ENCODE data around the gene TAS2R30. TPM values are rescaled to one million over a fixed set of nuclear protein-coding genes. Genes with fewer than 3 reads are reported as not detected.

The TAS2R30 gene
- total RNA-seq, 2 experiments from 2014 or later = 0.87 to 1.4 TPM

Other genes with a start within 250 kb of the TAS2R30 start
- gene TAS2R13, start 225.1 kb downstream of the TAS2R30 start, total RNA-seq = under 1 TPM; 0.27 to 0.35 TPM
- gene PRH2, start 205.4 kb downstream of the TAS2R30 start, total RNA-seq = not detected
- gene TAS2R14, start 195.4 kb downstream of the TAS2R30 start, total RNA-seq = 1 to 10 TPM in 1 of 2 experiments, under 1 TPM in 1; 0.94 to 1.1 TPM
- under 1 TPM; 0.30 to 0.53 TPM for gene TAS2R50, start 147.7 kb downstream of the TAS2R30 start, total RNA-seq
- gene TAS2R20, start 136.3 kb downstream of the TAS2R30 start, total RNA-seq = 1 to 10 TPM; 1.2 to 1.4 TPM
- 1 to 10 TPM; 1.2 to 1.6 TPM for gene TAS2R19, start 112.0 kb downstream of the TAS2R30 start, total RNA-seq
- 1 to 10 TPM in 1 of 2 experiments, under 1 TPM in 1; 0.44 to 1.6 TPM for gene TAS2R31, start 103.2 kb downstream of the TAS2R30 start, total RNA-seq
- under 1 TPM in 1 of 2 experiments, not detected in 1; 0.46 TPM for gene TAS2R46, start 72.3 kb downstream of the TAS2R30 start, total RNA-seq
- under 1 TPM; 0.64 to 0.81 TPM for gene TAS2R43, start 42.3 kb downstream of the TAS2R30 start, total RNA-seq
- gene SMIM10L1, start 36.5 kb upstream of the TAS2R30 start, total RNA-seq = 1 to 10 TPM; 6.8 to 7.9 TPM
- gene TAS2R42, start 52.3 kb upstream of the TAS2R30 start, total RNA-seq = not detected
- gene PRB3, start 135.1 kb upstream of the TAS2R30 start, total RNA-seq = not detected
- gene PRB4, start 175.8 kb upstream of the TAS2R30 start, total RNA-seq = not detected

All from activated CD4-positive, alpha-beta T cell treated with anti-CD3 and anti-CD28 coated beads for 36 hours (primary cell).